Uterus (tissue), 4 donors: ENCODE results near the gene GUCA2A. TPM values are rescaled to one million over a fixed set of nuclear protein-coding genes. Genes with fewer than 3 reads are reported as not detected.

Experiments used
- DNase-seq, 2 donors: peaks; one replicate each; pipeline ENCODE4 v3.0.0-alpha.2; 2019 to 2020
- H3K27ac ChIP-seq, 2 donors: fragments of 200-600 bp; sonication (generic); 1 replicate in 1 of 2; 2 replicates in 1 of 2; pipeline ENCODE4 v1.5.1; 2016 to 2018
- H3K27me3 ChIP-seq, 2 donors: fragments of 200-600 bp; sonication (generic); one replicate each; pipeline ENCODE4 v1.5.1; 2018 to 2019; ENCODE audit warnings: control low read depth in 1 of 2
- H3K36me3 ChIP-seq, 2 donors: fragments of 200-600 bp; sonication (generic); one replicate each; pipeline ENCODE4 v1.5.1; 2019; ENCODE audit warnings: control low read depth in 1 of 2
- H3K4me1 ChIP-seq, 2 donors: fragments of 200-600 bp; sonication (generic); one replicate each; pipeline ENCODE4 v1.5.1; 2018 to 2019; ENCODE audit warnings: control low read depth in 1 of 2
- H3K4me3 ChIP-seq, 2 donors: fragments of 200-600 bp; sonication (generic); 1 replicate in 1 of 2; 2 replicates in 1 of 2; pipeline ENCODE4 v1.5.1; 2018 to 2019; ENCODE audit warnings: mild to moderate bottlenecking in 1 of 2
- H3K9me3 ChIP-seq, 2 donors: fragments of 200-600 bp; sonication (generic); one replicate each; pipeline ENCODE4 v1.5.1; 2019; ENCODE audit warnings: control low read depth in 1 of 2
- POLR2A ChIP-seq, 2 donors: fragments of 450-650 bp; IDR thresholded peaks; one replicate each; pipeline ENCODE4 v1.6.1; 2016; ENCODE audit warnings: antibody characterized with exemption in 2 of 2, mild to moderate bottlenecking in 1 of 2, moderate library complexity in 1 of 2
- intact Hi-C: fragments of 100-400 bp; cut with DNase I; formaldehyde crosslinking; loops from one replicate; pipeline ENCODE4 v1.15.1; 2023; ENCODE audit warnings: low total_unique reads
- total RNA-seq, 4 donors: library from RNA; depleted of rRNA in 3 of 4; stranded (reverse); fragments of >200 nt in 3 of 4; gene quantifications; one replicate each; pipeline versions ENCODE4 v1.1.0 to v1.2.4, GENCODE V29; 2014 to 2023
- TF ChIP-seq, protein P1 (sequence below), 4 experiments: fragments of 200-600 bp in 2 of 4; fragments of 450-650 bp in 2 of 4; sonication (generic) in 2 of 4; IDR thresholded peaks; one replicate each; pipeline ENCODE4 v1.5.1; 2016 to 2019; ENCODE audit warnings: antibody characterized with exemption in 4 of 4, mild to moderate bottlenecking in 2 of 4, moderate library complexity in 1 of 4
- donor health status: DM: yes; HTN: yes; CAD: no.

The GUCA2A gene
- total RNA-seq, 4 donors from 2014 or later, result not detected

DNA sequence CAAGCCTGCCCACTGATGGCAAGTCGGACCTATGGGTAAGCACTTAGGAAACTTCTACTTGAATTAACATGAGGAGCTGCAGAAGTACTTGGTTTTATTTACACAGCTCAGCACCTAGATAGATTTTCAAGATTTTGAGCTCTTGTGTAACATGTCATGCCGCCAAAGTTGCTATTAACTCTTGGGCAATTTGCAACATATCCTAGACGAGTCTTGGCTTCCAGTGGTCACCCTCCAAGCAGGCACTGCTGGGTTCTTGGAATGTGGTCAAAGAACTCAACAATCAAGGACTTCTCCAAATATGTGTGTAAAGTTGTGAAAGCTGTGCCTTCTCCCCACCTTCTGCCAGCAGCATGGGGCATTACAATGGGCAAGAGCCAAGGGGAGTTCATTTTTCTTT lies 29.1 kb downstream of the GUCA2A start:
- no peak for DNase-seq
- H3K9me3 ChIP-seq, result no peaks in the 10 kb centered on the region
- H3K4me3 ChIP-seq, result no peak overlapping the region
- H3K36me3 ChIP-seq, result no peaks in the 10 kb centered on the region
- no peak overlapping the region for H3K27ac ChIP-seq
- no peak for TF ChIP-seq POLR2A (IDR thresholded peaks at IDR 0.05)
- TF ChIP-seq, protein P1, sequence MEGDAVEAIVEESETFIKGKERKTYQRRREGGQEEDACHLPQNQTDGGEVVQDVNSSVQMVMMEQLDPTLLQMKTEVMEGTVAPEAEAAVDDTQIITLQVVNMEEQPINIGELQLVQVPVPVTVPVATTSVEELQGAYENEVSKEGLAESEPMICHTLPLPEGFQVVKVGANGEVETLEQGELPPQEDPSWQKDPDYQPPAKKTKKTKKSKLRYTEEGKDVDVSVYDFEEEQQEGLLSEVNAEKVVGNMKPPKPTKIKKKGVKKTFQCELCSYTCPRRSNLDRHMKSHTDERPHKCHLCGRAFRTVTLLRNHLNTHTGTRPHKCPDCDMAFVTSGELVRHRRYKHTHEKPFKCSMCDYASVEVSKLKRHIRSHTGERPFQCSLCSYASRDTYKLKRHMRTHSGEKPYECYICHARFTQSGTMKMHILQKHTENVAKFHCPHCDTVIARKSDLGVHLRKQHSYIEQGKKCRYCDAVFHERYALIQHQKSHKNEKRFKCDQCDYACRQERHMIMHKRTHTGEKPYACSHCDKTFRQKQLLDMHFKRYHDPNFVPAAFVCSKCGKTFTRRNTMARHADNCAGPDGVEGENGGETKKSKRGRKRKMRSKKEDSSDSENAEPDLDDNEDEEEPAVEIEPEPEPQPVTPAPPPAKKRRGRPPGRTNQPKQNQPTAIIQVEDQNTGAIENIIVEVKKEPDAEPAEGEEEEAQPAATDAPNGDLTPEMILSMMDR (IDR thresholded peaks at IDR 0.05), result no peak
- intact Hi-C loops, result no loop called here
- no peaks in the 10 kb centered on the region for H3K27me3 ChIP-seq
- H3K4me1 ChIP-seq, result no peaks in the 10 kb centered on the region

DNA sequence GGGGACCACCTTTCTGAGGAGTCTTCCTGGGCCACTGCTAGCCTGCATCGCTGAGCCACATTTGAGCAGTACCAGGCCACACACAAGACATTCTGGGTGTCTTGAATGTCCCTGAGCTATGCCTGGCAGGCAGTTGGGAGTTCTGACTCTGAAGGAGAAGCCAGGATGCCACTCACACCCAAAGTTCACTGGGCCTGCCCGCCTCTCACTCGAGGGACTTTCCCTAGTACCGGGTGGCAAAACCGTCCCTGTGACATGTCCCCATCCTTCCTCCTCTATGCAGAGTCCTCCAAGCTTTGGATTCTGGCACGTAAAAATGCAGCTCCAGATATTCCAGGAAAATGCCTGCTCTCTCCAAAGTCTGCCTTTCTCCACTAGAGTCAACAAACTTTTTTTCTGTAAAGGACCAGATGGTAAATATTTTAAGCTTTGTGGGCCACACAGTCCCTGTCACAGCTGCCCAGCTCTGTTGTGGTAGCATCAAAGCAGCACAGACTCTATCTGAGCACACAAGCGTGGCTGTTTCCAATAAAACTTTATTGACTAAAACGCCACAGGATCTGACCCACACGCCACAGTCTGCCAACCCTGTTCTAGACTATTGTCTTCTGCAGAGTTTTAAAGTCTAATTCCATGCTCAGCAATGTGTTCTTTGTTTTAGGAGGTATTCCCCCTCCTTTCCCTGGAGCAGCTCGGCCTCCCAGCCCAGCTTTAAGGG lies 30.6 kb downstream of the GUCA2A start:
- Histone ChIP-seq H3K27me3 (no peaks in the 10 kb centered on the region), H3K4me3 (no peak overlapping the region), H3K36me3 (no peaks in the 10 kb centered on the region), H3K27ac (no peak overlapping the region), H3K9me3 (no peaks in the 10 kb centered on the region), H3K4me1 (no peaks in the 10 kb centered on the region)
- TF ChIP-seq, protein P1 (IDR thresholded peaks at IDR 0.05), result no peak
- no peak for TF ChIP-seq POLR2A (IDR thresholded peaks at IDR 0.05)
- DNase-seq, result no peak
- intact Hi-C loops, result no loop called here

DNA sequence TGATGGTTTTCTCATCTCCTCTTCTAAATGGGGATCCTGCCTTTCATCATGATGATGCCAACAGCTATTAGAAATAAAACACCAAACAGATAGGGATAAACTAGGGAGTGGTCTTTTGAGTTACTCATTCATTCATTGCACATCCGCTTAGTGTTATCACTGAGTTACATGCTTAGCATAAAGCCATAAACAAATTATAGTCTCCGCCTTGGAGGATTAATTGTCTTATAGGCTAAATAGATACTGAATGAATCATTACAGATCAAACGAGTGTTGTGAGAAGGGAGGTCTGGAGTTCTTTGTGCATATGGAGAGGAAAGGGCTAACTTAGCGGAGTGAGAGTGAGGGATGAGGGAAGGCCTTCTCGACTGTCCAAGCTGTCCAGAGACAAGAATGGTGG lies 31.2 kb downstream of the GUCA2A start:
- Histone ChIP-seq H3K27ac (no peak overlapping the region), H3K4me1 (no peaks in the 10 kb centered on the region), H3K27me3 (no peaks in the 10 kb centered on the region), H3K9me3 (no peaks in the 10 kb centered on the region), H3K4me3 (no peak overlapping the region), H3K36me3 (no peaks in the 10 kb centered on the region)
- DNase-seq, result no peak
- TF ChIP-seq POLR2A (IDR thresholded peaks at IDR 0.05), result no peak
- TF ChIP-seq, protein P1 (IDR thresholded peaks at IDR 0.05), result no peak
- intact Hi-C loops, result no loop called here

DNA sequence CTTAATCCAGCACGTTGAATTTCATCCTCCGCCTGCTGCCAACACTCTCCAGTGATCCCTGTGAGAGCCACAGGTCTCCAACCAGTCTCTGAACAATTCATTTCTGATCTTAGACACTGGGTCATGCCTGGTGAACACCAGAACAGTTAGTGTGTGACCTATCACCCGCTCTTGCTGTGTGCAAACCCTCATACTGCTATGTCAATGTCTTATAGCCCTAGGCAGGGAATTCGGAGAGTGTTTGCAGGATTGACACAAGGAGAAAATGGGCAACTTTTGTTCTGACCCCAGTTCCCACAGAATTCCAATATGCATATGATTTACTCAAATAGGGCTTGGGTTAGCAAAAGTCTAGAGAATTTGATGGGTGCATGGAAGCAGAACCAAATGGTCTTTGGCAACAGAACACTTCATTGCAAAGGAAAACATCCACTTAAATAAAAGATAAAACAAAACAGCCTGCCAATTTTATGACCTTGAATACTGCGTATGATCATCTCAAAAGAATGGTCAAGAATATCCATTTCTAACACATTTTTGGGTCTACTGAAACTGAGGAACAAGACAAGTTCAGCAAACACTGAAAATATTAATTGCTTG lies 34.4 kb downstream of the GUCA2A start:
- Histone ChIP-seq H3K27ac (no peak overlapping the region), H3K27me3 (no peaks in the 10 kb centered on the region), H3K9me3 (no peaks in the 10 kb centered on the region), H3K4me1 (no peaks in the 10 kb centered on the region), H3K36me3 (no peaks in the 10 kb centered on the region), H3K4me3 (no peak overlapping the region)
- no peak for DNase-seq
- intact Hi-C loops, result no loop called here
- TF ChIP-seq POLR2A (IDR thresholded peaks at IDR 0.05), result no peak
- TF ChIP-seq, protein P1 (IDR thresholded peaks at IDR 0.05), result no peak

DNA sequence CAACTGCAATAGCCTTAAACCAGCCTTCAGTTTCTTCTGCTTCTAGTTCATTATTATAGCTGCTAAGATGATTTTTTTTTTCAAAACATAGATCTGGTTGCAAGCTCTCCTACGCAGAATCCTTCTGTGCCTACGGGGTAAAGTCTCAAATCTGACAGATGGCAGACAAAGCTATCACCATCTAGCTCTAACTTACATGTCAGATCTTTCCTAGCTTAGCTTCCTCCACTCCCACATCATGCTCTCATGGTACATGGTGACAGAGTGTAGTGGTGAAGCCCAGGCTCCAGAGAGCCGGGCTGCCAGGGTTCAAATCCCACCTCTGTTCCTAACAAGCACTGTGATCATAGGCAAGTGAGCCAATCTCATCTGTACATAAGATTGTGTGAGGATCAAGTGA lies 35.6 kb downstream of the GUCA2A start:
- no peaks in the 10 kb centered on the region for H3K9me3 ChIP-seq
- no peaks in the 10 kb centered on the region for H3K4me1 ChIP-seq
- intact Hi-C loops, result no loop called here
- H3K27me3 ChIP-seq, result no peaks in the 10 kb centered on the region
- no peak for DNase-seq
- no peak overlapping the region for H3K27ac ChIP-seq
- TF ChIP-seq, protein P1 (IDR thresholded peaks at IDR 0.05), result no peak
- TF ChIP-seq POLR2A (IDR thresholded peaks at IDR 0.05), result no peak
- H3K4me3 ChIP-seq, result no peak overlapping the region
- no peaks in the 10 kb centered on the region for H3K36me3 ChIP-seq
